ENCODE data around the gene ABCB11.

GRCh38 chr2:168939061-168939460 lies 92.1 kb downstream of the ABCB11 start:
- TF ChIP-seq CTCF (IDR thresholded peaks at IDR 0.05 in 8 of 11, conservative IDR thresholded peaks at IDR 0.05 in 3 of 11) = no peak
- no peak for TF ChIP-seq POLR2AphosphoS5 (IDR thresholded peaks at IDR 0.05)
- no peak for TF ChIP-seq POLR2A (IDR thresholded peaks at IDR 0.05)

Measured in spleen (tissue), 7 donors.